HepG2 (cell line): ENCODE results near the gene RRBP1. TPM values are rescaled to one million over a fixed set of nuclear protein-coding genes. Genes with fewer than 3 reads are reported as not detected.

Experiments
- ARID4A ChIP-seq: sonication (generic); formaldehyde crosslinking; IDR thresholded peaks from 2 replicates; pipeline ENCODE4 v1.5.0; 2020; ENCODE audit warnings: mild to moderate bottlenecking, missing genetic modification reagents, borderline replicate concordance
- CAMTA2 ChIP-seq: sonication (generic); formaldehyde crosslinking; IDR thresholded peaks from 2 replicates; pipeline ENCODE4 v1.4.0; 2020; ENCODE audit warnings: mild to moderate bottlenecking, missing genetic modification reagents, borderline replicate concordance
- FUBP1 ChIP-seq: sonication (generic); formaldehyde crosslinking; IDR thresholded peaks from 2 replicates; pipeline ENCODE4 v1.5.1; 2020; ENCODE audit warnings: missing genetic modification reagents, mild to moderate bottlenecking, borderline replicate concordance
- GLMP ChIP-seq: sonication (generic); formaldehyde crosslinking; IDR thresholded peaks from 2 replicates; pipeline ENCODE4 v1.9.0; 2021; ENCODE audit warnings: missing genetic modification reagents, mild to moderate bottlenecking, borderline replicate concordance
- GZF1 ChIP-seq: sonication (generic); formaldehyde crosslinking; IDR thresholded peaks from 2 replicates; pipeline ENCODE4 v1.5.1; 2020; ENCODE audit warnings: mild to moderate bottlenecking, missing genetic modification reagents
- KAT8 ChIP-seq: IDR thresholded peaks from 2 replicates; pipeline ENCODE4 v1.6.1; 2016; ENCODE audit warnings: missing genetic modification reagents, missing compliant biosample characterization
- KMT2B ChIP-seq: IDR thresholded peaks from 2 replicates; pipeline ENCODE4 v1.6.1; 2016; ENCODE audit warnings: missing genetic modification reagents, missing compliant biosample characterization
- PBX2 ChIP-seq: IDR thresholded peaks from 2 replicates; pipeline ENCODE4 v1.6.1; 2016; ENCODE audit warnings: control low read depth
- PBX3 ChIP-seq: sonication (generic); formaldehyde crosslinking; IDR thresholded peaks from 2 replicates; pipeline ENCODE4 v1.8.1; 2023; ENCODE audit warnings: missing genetic modification reagents, inconsistent platforms, borderline replicate concordance
- REPIN1 ChIP-seq: sonication (generic); formaldehyde crosslinking; IDR thresholded peaks from 2 replicates; pipeline ENCODE4 v1.8.0; 2022; ENCODE audit warnings: missing genetic modification reagents, low read depth, mild to moderate bottlenecking, borderline replicate concordance
- TRIM22 ChIP-seq: fragments of 450-650 bp; IDR thresholded peaks from 2 replicates; pipeline ENCODE4 v1.6.1; 2017
- XRCC5 ChIP-seq: fragments of 200-400 bp; formaldehyde crosslinking; optimal IDR thresholded peaks from 2 replicates; pipeline ENCODE3; 2017; ENCODE audit warnings: mild to moderate bottlenecking, low read length
- ZBTB1 ChIP-seq: sonication (generic); formaldehyde crosslinking; IDR thresholded peaks from 2 replicates; pipeline ENCODE4 v1.4.0; 2020; ENCODE audit warnings: missing genetic modification reagents, borderline replicate concordance
- ZBTB3 ChIP-seq: sonication (generic); formaldehyde crosslinking; IDR thresholded peaks from 2 replicates; pipeline ENCODE4 v1.4.0; 2020; ENCODE audit warnings: low read depth, mild to moderate bottlenecking, moderate library complexity, missing genetic modification reagents, borderline replicate concordance
- ZNF251 ChIP-seq: sonication (generic); formaldehyde crosslinking; IDR thresholded peaks from 2 replicates; pipeline ENCODE4 v1.9.0; 2021; ENCODE audit warnings: mild to moderate bottlenecking, missing genetic modification reagents
- ZNF776 ChIP-seq: sonication (generic); formaldehyde crosslinking; IDR thresholded peaks from 2 replicates; pipeline ENCODE4 v1.4.0; 2020; ENCODE audit warnings: mild to moderate bottlenecking, missing genetic modification reagents
- polyA plus RNA-seq, 8 experiments: library from polyadenylated mRNA; depleted of rRNA in 3 of 8; stranded (reverse) in 7 of 8; unstranded in 1 of 8; fragments of >200 nt; fragmentation: Illumina TruSeq in 4 of 8; extraction: Trizol in 4 of 8; gene quantifications; 2 replicates each; pipeline versions ENCODE4 v1.2.1 to v1.2.3, GENCODE V29; 2011 to 2016; ENCODE audit warnings: low read depth in 4 of 8, missing spikeins in 1 of 8, mixed read lengths in 1 of 8; ENCODE audit not compliant: insufficient read depth in 1 of 8
- total RNA-seq, 5 experiments: library from RNA; depleted of rRNA; stranded (reverse); fragments of >200 nt; fragmentation: Illumina TruSeq; extraction: Trizol; gene quantifications; 2 replicates each; pipeline ENCODE4 v1.2.3, GENCODE V29; 2016; ENCODE audit warnings: low read depth in 1 of 5

RRBP1 gene
- total and polyA plus RNA-seq, 2 of the 13 experiments (the other 11 are each of a cell fraction or from before 2014, with no cell fraction given), result 150 to 222 TPM

- TF ChIP-seq KMT2B (CRISPR knock-in tag) (no peak), XRCC5 (no peak), TRIM22 (no peak), PBX2 (CRISPR knock-in tag) (no peak), GZF1 (CRISPR knock-in tag) (no peak), KAT8 (CRISPR knock-in tag) (no peak), ZNF251 (CRISPR knock-in tag) (0 out of 2 replicates have a peak, but pooled peaks have one; percentile 74), PBX3 (CRISPR knock-in tag) (no peak), ZBTB1 (CRISPR knock-in tag) (0 out of 2 replicates have a peak, but pooled peaks have one; percentile 6), CAMTA2 (CRISPR knock-in tag) (no peak), ZNF776 (CRISPR knock-in tag) (no peak), REPIN1 (CRISPR knock-in tag) (no peak), GLMP (CRISPR knock-in tag) (no peak), ARID4A (no peak), ZBTB3 (no peak), FUBP1 (CRISPR knock-in tag) (no peak)
Observed at GRCh38 chr20:17709361-17710293, 27.6 kb upstream of the RRBP1 start (continued).
